GM12801 (cell line): ENCODE measurements around the gene MYT1.

ENCODE experiments used
- CTCF ChIP-seq: IDR thresholded peaks from one replicate; pipeline ENCODE4 v1.5.1; 2011; ENCODE audit warnings: control low read depth; ENCODE audit not compliant: insufficient read length; ENCODE audit errors: extremely low read depth

The MYT1 gene

GRCh38 chr20:64279826-64280459, 115.7 kb downstream of the MYT1 start:
- TF ChIP-seq CTCF, result no peak

DNA sequence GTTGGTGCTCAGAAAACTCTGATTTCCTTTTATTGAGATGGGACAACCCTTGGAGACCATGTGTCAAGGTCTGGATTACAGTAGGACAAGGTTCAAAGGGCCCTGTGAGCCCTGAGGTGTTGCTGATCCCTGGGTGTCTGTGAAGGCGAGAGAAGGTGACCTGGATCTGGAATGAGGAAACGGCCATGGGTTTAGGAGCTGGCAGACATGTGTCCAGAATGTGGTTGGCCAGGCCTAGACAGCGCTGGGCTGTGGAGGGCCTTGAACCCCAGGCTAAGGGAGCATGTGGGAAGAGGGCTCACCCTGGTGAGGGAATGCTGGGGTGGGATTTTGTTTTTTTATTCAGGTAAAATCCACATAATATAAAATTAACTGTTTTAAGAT, 116.2 kb downstream of the MYT1 start:
- no peak for TF ChIP-seq CTCF

DNA sequence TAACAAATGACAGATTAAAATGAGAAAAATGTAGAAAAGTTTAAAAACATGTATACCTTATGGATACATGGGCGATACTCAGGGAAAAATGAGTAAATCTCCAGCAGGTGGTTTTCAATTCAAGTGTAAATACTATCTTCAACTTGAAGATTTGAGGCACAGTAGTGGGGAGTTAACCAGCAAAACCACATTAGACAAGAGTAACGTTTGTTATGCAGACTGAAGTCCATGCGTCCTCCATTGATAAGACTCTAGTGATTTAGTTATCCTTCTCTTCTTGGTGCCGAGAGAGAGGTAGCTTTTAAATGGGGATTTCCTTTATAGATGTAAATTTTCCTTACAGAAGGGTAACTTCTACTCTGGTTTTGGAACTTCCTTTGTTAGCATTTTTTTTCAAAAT, 119.4 kb downstream of the MYT1 start:
- TF ChIP-seq CTCF, result no peak

DNA sequence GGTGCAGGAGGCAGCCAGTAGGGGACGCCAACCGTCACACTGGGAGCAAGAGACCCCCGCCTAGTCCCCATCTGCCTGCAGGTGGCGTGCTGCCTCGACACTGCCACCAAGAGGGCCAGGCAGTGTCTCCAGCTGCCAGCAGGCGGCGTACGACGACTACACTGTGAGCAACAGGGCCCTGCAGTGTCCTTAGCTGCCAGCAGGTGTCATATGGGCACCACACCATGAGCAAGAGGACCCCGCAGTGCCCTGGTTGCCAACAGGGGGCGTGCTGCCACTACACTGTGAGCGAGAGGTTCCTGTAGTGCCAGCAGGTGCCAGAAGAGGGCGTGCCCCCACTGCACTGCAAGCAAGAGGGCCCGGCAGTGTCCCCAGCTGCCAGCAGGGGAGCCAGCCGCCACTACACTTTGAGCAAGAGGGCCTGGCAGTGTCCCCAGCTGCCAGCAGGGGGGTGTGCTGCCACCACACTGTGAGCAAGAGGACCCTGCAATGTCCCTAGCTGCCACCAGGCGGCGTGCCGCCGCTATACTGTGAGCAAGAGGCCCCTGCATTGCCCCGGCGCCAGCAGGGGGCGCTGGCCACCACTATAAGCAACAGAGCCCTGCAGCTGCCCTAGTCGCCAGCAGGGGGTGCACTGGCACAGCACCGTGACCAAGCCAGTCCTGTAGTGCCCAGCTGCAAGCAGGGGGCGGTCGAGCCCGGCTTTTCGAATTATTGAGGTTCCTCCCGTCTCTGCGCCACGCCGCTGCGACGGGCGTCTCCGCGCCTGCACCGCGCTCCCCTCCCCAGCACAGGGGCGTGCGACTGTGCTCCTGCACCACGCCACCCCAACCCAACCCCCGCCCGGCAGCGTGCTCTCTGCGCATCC, 121.6 kb downstream of the MYT1 start:
- TF ChIP-seq CTCF, result peak; percentile 98
